ENCODE data around the gene HDAC4. TPM values are rescaled to one million over a fixed set of nuclear protein-coding genes. Genes with fewer than 3 reads are reported as not detected.

Gene HDAC4
- total and polyA plus RNA-seq, 2 experiments from 2014 or later = 8.1 to 41.8 TPM

GRCh38 chr2:239104800-239105199 is 296.0 kb downstream of the HDAC4 start:
- no peak overlapping the region for H3K27ac Mint-ChIP-seq

More at GRCh38 chr2:239104800-239105199, 296.0 kb downstream of the HDAC4 start:
- Mint-ChIP-seq H3K27me3 (ENCODE audit: insufficient read depth, low read depth, poor library complexity) (peaks cover 15% of the 10 kb centered on the region), H3K9me3 (no peaks in the 10 kb centered on the region), H3K4me1 (no peaks in the 10 kb centered on the region), H3K4me3 (no peak overlapping the region), H3K36me3 (ENCODE audit: low read depth) (peaks cover 17% of the 10 kb centered on the region)
- H3K27ac ChIP-seq (ENCODE audit: low read depth) = no peak overlapping the region
- no peaks in the 10 kb centered on the region for H3K36me3 ChIP-seq (ENCODE audit: insufficient read depth)
- no peaks in the 10 kb centered on the region for H3K27me3 ChIP-seq (ENCODE audit: insufficient read depth)
- H2AFZ ChIP-seq = no peak overlapping the region
- no peaks in the 10 kb centered on the region for H3K9me2 ChIP-seq (ENCODE audit: insufficient read depth)
- H4K20me1 ChIP-seq (replicated peaks; ENCODE audit: insufficient read depth) = 0 out of 2 replicates have a peak, but pooled peaks cover 4% of the 10 kb centered on the region
- no peaks in the 10 kb centered on the region for H3K79me2 ChIP-seq (replicated peaks; ENCODE audit: insufficient read depth)
- ATAC-seq (no peak), DNase-seq (ENCODE audit: low spot score) (no peak)
- H3K4me2 ChIP-seq = no peak overlapping the region
- TF ChIP-seq EZH2phosphoT487 (IDR thresholded peaks at IDR 0.05; ENCODE audit: unreplicated experiment) (no peak), ZNF331 (CRISPR knock-in tag; IDR thresholded peaks at IDR 0.05; ENCODE audit: low read depth) (no peak), EZH2 (IDR thresholded peaks at IDR 0.05; ENCODE audit: low read depth, unreplicated experiment) (no peak), JUNB (IDR thresholded peaks at IDR 0.05; ENCODE audit: unreplicated experiment) (no peak), ZNF462 (CRISPR knock-in tag; IDR thresholded peaks at IDR 0.05) (no peak), CREB1 (CRISPR knock-in tag; IDR thresholded peaks at IDR 0.05; ENCODE audit: low read depth) (no peak), ETS1 (IDR thresholded peaks at IDR 0.05) (no peak), CTCF (conservative IDR thresholded peaks at IDR 0.05; ENCODE audit: low read depth in 2 of 2) (no peak), ZNF114 (CRISPR knock-in tag; IDR thresholded peaks at IDR 0.05) (no peak), NANOG (IDR thresholded peaks at IDR 0.05; ENCODE audit: borderline replicate concordance) (no peak), REST (IDR thresholded peaks at IDR 0.05; ENCODE audit: unreplicated experiment) (no peak), POLR2AphosphoS5 (IDR thresholded peaks at IDR 0.05; ENCODE audit: low read depth) (no peak)
- no peaks in the 10 kb centered on the region for H3K4me1 ChIP-seq (ENCODE audit: insufficient read depth)
- H3F3A ChIP-seq (replicated peaks; ENCODE audit: low read depth) = no peaks in the 10 kb centered on the region
- H3K4me3 ChIP-seq = no peak overlapping the region

Data from GM23338 (cell line).